ENCODE results near the gene MFRP. TPM values are rescaled to one million over a fixed set of nuclear protein-coding genes. Genes with fewer than 3 reads are reported as not detected.

The MFRP gene
- total and polyA plus RNA-seq, 9 of the 15 experiments (the other 6 are each of a cell fraction or from before 2014, with no cell fraction given), result not detected

GRCh38 chr11:119361056-119361787, 14.7 kb upstream of the MFRP start (continued):
- TF ChIP-seq, protein P1, sequence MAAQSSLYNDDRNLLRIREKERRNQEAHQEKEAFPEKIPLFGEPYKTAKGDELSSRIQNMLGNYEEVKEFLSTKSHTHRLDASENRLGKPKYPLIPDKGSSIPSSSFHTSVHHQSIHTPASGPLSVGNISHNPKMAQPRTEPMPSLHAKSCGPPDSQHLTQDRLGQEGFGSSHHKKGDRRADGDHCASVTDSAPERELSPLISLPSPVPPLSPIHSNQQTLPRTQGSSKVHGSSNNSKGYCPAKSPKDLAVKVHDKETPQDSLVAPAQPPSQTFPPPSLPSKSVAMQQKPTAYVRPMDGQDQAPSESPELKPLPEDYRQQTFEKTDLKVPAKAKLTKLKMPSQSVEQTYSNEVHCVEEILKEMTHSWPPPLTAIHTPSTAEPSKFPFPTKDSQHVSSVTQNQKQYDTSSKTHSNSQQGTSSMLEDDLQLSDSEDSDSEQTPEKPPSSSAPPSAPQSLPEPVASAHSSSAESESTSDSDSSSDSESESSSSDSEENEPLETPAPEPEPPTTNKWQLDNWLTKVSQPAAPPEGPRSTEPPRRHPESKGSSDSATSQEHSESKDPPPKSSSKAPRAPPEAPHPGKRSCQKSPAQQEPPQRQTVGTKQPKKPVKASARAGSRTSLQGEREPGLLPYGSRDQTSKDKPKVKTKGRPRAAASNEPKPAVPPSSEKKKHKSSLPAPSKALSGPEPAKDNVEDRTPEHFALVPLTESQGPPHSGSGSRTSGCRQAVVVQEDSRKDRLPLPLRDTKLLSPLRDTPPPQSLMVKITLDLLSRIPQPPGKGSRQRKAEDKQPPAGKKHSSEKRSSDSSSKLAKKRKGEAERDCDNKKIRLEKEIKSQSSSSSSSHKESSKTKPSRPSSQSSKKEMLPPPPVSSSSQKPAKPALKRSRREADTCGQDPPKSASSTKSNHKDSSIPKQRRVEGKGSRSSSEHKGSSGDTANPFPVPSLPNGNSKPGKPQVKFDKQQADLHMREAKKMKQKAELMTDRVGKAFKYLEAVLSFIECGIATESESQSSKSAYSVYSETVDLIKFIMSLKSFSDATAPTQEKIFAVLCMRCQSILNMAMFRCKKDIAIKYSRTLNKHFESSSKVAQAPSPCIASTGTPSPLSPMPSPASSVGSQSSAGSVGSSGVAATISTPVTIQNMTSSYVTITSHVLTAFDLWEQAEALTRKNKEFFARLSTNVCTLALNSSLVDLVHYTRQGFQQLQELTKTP (IDR thresholded peaks at IDR 0.05; ENCODE audit: low read depth in 1 of 2, partially characterized antibody in 2 of 2), result no peak
- TF ChIP-seq MYNN (IDR thresholded peaks at IDR 0.05) (peak; percentile 55; the same call in 1 of the 2 replicates), MYNN (CRISPR knock-in tag; IDR thresholded peaks at IDR 0.05) (no peak), VEZF1 (CRISPR knock-in tag; IDR thresholded peaks at IDR 0.05) (peak; percentile 83), EHMT2 (IDR thresholded peaks at IDR 0.05) (no peak), ZBTB2 (IDR thresholded peaks at IDR 0.05) (peak; percentile 63; the same call in 1 of the 2 replicates), HINFP (tag; conservative IDR thresholded peaks at IDR 0.05; ENCODE audit: low read depth) (no peak), WHSC1 (IDR thresholded peaks at IDR 0.05; ENCODE audit: low read length) (no peak), NFIC (IDR thresholded peaks at IDR 0.05) (0 out of 2 replicates have a peak, but pooled peaks have one; percentile 24), EGR1 (conservative IDR thresholded peaks at IDR 0.05) (peak; percentile 88), BRF2 (IDR thresholded peaks at IDR 0.05; ENCODE audit: borderline replicate concordance, insufficient read depth, insufficient read length) (no peak), HIVEP1 (CRISPR knock-in tag; IDR thresholded peaks at IDR 0.05) (no peak), GATA2 (CRISPR knock-in tag; IDR thresholded peaks at IDR 0.05) (no peak), PKNOX1 (IDR thresholded peaks at IDR 0.05) (peak; percentile 79)
- TF ChIP-seq, protein P2, sequence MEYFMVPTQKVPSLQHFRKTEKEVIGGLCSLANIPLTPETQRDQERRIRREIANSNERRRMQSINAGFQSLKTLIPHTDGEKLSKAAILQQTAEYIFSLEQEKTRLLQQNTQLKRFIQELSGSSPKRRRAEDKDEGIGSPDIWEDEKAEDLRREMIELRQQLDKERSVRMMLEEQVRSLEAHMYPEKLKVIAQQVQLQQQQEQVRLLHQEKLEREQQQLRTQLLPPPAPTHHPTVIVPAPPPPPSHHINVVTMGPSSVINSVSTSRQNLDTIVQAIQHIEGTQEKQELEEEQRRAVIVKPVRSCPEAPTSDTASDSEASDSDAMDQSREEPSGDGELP (CRISPR knock-in tag; IDR thresholded peaks at IDR 0.05; ENCODE audit: borderline replicate concordance), result peak; percentile 77

All from K562 (cell line).